NCI-H82 (cell line): ENCODE results near the gene CEP128.
A peak's percentile ranks its signal among the peaks of the same experiment; 100 is the strongest.

Source experiments
- DNase-seq: peaks from one replicate; lab custom pipeline; 2025; lab: John Stamatoyannopoulos, UW

The CEP128 gene

DNA sequence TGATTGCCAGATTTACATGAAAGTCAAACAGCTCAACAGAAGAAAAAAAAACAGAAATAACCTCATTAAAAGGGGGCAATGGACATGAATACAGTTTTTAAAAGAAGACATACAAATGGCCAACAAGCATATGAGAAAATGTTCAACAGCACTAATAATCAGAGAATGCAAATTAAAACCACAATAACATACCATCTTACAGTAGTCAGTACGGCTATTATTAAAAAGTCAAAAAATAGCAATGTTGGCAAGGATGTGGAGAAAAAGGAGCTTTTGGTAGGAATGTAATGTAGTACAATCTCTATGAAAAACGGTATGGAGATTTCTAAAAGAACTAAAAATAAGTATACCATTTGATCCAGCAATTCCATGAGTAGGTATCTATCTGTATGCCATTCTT is 272.1 kb downstream of the CEP128 start:
- DNase-seq, result no peak

DNA sequence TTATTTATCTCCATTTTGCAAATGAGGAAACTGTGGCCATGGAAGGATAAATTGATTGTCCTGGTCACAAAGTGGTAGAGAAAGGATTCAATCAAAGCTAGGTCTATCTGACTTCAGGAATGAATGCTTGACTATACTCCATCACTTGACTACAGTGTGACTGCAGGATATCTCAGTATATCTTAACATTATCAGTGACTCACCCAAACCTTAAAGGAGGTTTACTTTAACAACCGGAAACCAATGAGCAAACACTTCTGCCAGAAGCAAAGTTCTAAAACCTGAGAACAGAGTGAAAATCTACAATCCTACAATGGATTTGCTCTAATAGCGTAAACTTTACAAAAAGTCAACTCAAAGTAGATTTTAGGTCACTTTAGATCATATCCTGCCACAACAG is 277.0 kb downstream of the CEP128 start:
- DNase-seq, result no peak

DNA sequence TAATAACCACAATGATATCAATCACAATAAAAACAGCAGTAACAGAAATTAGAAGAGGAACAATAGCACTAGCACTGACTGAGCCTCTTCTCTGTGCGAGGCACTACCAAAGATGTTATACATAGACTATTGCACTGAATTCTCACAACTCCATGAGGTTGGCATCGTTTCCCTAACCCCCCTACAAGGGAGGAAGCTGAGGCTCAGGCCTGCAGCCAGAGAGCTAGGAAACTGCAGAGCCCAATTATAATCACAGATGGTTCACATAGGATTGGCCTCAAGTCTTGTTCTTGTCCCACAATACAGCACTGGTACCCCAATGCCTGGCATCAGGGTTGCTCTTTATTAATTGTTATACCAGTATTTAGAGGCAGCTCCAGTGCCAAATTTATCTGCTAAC is 278.0 kb downstream of the CEP128 start:
- no peak for DNase-seq

DNA sequence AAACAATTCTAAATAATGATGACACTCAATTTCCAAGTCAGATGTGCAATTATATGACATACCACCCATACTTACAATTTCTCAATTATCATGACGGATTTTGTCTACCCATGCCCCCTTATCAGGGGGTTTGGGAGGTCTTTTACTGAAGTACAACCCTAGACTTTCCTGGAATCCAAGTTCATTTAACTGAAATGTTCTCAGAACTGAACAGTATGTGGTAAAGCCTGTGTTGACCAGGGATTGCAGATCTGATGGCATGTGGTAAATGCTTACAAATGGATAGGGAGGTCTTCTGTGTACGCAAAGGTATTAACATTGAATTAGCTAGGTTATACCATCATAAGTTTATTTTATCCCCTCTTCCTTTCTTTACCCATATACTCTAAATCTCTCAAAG is 281.8 kb downstream of the CEP128 start:
- DNase-seq, result no peak

DNA sequence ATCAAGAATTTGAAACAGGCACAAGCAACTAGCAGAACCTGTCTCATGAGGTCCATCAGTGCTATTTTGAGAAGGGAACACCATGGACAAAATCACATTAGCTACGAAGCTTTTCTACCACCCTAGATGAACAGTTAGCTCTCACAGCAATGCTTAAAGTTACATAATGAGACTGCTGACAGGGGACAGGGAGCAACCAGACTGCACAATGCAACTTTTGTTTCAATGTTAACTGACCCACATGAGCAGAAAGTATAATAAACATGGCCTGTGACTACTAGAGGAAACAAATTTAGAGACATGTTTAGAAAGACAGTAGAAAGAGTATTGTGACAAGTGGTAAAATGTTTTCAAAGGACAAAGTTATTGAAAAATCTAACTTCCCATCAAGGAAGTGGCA is 282.8 kb downstream of the CEP128 start:
- DNase-seq, result no peak

DNA sequence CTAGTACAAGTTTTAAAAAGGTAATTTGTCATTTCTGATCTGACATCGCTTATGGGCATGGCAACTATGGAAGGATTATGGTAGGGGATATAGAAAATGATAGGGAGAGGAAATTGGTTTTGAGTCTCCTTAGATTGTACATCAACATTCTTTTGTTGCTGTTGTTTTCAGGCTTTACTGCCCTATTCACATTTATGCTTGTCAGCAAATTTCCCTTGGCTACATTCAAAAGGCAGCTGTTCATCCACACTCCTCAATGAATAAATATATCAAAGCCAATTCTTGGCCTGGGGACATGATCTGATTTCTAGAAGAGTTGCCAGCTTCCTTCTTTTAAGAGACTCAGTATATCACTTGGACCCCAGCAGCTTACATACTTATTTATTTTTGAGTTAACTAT is 283.4 kb downstream of the CEP128 start:
- no peak for DNase-seq

DNA sequence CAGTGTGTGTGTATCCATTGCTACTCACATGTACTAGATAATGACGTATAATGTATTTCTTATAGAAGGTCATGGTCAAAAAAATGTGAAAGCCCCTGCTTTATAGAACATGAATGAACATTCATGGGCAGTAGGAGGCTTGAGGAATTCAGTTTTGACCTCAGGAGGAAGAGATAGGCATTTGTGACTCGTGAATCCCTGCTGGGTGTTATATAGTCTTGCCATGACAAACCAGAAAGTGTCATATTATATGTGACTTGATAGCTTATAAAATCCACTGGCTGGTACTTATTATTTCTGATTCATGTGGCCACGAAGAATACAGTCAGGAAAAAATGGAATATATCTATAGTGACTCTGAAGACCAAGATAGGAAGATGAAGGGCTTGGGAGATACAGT is 287.6 kb downstream of the CEP128 start:
- DNase-seq, result no peak

DNA sequence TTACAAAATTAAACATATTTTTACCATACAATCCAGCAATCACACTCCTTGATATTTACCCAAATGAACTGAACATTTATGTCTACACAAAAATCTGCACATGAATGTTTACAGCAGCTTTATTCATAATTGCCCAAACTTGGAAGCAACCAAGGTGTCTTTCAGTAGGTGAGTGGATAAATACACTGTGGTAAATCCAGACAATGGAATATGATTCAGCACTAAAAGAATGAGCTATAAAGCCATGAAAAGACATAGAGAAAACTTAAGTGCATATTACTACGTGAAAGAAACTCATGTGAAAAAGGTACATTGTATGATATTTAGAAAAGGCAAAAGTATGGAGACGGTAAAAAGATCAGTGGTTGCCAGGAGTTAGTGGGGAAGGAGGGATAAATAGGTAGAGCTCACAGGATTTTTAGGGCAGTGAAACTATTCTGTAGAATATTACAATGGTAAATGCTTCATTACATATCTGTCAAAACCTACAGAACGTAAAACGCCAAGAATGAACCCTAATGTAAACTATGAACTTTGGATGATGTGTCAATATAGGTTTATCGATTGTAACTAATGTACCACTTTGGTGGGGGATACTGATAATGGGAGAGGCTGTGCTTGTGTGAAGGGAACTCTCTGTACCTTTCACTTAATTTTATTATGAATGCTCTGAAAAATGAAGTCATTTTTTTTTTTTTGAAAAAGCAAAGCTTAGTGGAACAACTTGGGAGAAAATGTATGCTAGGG is 295.7 kb downstream of the CEP128 start:
- DNase-seq, result no peak

DNA sequence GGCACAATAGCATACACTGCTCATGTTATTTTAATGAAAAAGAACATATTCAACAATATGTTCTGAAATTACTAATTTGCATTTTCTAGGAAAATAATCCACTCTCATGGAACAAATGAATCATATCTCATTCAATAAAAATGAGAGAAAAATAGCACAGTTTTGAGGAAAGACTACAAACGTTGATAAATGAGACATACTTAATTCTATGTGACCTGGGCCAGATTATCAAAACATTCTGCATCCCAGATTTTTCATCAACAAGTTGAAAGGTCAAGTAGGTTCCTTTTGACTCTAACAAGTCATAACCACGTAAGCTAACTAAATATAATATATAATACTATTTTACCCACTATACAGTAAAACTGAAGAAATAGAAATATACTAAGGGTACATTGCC is 296.7 kb downstream of the CEP128 start:
- DNase-seq, result no peak

DNA sequence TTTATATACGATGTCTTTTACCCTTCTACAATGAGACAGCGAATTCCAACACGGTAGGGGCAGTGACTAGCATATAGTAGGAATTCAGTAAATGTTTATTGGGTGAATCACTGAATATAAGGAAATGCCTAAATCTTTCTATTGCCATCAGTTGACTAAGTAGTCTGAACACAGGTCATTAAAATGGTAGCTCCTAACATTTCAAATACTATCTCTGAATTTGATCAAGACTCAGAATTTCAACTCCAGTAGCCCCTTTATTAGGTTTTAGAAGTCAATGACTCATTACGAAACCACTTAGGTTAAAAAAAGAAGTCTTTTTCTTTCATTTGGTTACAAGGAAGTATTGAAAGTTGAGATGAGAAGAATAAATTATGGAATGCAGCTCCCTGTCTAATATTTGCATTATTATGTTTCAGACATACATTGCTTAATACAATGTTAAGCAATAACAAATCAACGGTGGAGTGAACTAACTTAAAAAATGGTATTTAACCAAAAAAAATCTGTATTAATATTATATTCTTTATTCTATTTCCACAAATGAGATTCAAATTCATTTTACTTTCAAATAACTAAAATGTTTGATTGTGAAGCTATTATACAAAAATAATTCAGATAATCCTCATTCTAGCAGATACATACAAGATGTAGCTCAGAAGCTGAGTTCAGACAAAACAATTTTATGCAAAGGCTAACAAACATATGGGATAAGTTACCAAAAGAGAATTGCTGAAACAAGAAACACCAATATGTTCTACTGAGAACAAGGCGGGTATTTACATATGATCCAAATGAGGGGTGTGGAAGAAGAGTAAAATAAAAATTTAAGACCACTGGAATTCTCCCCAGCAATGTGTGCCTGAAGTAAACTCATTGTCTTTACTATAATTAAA is 302.7 kb downstream of the CEP128 start:
- DNase-seq, result no peak

DNA sequence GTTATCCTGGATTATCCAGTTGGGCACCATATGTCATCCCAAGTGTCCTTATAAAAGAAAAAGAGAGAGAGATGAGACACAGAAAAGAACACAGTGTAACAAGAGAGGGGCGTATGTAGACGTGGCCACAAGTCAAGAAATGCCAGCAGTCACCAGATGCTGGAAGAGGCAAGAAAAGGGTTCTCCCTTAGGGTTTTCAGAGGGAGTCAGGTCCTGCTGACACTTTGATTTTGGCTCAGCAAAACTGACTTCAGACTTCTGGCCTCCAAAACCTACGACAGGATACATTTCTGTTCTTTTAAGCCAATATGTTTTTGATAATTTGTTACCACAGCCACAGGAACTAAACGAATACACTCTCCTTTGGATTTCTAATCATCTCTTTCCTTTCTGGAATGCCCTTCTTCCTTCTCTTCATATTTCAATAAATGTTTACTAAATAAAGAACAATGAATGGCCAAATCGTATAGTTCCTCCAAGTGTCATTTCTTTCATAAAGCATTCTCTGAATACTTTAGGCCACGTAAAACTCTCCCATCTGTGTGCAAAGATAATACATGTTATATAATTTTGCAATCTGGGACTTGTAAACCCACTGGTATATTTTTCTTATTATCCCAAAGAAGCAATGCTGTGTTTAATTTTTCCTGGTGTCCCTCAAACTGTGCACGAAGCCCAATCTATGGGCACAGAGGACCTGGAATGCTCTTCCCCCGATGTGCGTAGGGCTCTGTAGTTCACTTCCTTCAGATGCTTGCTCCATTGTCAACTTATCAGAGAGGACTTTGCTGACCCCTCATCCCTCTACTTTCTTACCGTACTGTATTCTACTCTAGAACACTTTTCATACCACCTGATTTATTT is 303.6 kb downstream of the CEP128 start:
- DNase-seq, result peak; percentile 93

DNA sequence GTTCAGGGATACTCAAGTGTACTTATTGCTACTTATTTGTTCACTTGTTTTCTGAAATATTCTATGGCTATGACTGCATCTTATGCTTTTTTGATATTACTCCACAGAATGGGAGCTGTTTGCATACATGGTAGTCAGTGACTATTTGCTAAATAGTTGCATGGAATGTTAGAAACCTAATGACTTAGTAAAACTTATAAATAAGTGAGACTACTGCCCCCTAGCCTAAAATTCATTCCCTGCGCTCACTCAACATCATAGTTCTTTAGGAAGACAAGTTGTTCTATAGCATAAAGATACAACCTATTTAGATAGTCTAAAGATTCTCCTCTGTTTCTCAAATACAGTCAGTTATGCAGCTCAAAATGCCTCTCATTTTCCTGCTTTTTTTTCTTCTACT is 305.5 kb downstream of the CEP128 start:
- no peak for DNase-seq

DNA sequence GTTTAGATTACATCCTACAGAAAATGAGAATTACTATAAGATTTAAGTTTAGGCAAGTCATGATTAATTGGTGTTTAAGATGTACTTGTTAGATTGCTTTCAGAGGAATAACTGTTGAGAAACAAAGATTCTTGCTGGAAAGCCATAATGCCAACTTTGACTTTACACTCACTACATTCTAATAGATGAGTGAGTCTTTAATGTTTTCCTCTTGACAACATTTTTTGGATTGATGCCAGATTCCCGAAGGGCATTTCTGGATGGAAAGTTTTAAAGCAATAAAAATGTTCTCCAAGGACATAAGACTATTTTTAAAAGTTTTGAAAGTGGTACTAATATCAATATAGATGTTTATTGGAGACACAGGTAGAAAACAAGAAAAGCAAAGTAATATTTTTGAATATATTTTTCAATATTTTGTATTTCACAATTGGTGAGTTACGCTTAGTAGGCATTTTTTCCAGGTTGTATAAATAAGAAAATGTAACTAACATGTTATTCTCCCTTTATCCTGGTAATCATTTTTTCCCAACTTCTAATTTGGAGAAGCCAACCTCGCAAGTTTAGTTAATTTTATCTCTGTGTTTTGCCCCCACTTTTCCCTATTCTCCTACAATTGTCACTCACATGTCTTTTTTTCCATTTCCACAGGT is 307.3 kb downstream of the CEP128 start:
- DNase-seq, result no peak

DNA sequence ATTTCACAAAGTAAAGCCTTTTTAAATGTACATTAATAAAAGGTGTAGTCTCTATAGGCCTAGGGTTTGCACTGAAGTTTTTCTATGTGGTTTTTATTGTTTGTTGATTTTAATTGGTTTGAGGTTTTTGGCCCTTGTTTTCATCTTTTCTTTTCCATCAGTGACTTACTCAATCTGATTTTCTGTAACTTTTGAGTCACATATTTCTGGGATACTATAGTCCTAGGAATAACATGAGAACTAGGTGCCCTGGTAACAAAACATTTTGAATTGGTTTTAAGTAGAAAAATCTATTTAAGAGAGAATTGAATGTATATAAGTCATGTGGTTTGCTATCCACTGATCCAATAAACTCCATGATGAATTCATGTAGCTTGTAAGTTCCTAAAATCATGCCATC is 311.9 kb downstream of the CEP128 start:
- no peak for DNase-seq

DNA sequence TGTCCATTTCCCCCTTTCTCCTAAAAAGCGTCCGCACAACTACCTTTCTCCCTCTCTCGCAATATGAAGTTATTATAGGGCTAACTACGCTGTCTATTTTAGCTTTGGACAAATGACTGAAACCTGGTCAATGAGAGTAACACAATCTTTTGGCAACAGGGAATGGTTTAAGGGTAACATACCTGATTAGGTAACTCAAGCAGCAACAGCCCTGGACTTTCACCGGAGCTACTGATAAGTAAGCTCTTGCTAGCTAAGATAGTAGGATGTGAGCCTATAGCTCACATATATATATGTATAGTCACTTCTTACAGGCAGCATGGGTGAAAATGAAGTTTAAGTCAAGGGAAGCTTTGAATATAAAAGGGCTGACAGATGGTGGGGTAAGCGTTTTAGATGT is 313.0 kb downstream of the CEP128 start:
- no peak for DNase-seq

DNA sequence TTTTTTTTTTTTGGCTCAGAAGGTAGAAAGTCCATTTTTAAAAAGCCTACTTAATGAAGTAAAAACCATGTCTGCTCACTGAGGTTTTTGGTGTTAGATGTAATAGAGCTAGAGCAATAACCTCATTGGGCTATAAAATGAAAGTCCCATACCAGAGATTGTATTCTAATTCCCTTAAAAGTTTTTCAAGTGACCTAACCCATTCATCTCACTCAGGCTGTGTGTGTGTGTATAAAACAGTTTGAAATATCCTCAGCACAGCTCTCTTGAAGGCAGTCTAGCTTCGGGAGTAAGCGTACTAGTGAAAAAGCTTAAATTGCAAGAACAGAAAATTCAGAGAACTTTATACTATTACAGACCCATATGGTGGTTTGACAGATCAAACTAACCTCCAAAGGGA is 313.8 kb downstream of the CEP128 start:
- DNase-seq, result no peak

DNA sequence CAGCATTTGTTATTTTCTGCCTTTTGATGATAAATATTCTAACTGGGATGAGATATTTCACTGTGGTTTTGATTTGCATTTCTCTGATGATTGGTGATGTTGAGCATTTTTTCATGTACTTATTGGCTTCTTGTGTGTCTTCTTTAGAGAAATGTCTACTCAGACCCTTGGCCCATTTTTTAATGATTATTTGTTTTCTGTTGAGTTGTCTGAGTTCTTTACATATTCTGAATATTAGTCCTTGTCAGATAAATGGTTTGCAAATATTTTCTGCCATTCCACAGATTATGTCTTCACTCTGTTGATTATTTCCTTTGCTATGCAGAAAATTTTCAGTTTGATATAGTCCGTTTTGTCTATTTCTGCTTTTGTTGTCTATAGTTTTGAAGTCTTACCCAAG is 317.0 kb downstream of the CEP128 start:
- DNase-seq, result no peak

DNA sequence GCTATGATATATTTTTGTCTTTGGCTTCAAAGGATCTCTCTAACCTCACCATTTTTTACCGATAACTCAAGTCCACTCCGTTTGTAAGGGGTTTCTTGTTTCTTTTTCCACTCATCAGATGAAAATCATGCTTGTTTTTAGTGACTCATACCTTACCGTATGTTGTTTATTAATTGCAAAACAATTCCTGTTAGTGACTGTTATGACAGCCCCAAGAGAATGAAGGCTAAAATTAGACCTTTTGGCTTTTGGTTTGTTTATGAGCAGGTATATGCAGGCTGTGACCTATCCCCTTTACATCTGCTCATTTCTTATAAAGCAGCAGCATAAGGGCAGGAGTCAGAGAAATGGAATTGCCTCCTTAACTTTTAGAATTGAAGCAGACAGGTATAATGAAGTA is 319.8 kb downstream of the CEP128 start:
- DNase-seq, result no peak

DNA sequence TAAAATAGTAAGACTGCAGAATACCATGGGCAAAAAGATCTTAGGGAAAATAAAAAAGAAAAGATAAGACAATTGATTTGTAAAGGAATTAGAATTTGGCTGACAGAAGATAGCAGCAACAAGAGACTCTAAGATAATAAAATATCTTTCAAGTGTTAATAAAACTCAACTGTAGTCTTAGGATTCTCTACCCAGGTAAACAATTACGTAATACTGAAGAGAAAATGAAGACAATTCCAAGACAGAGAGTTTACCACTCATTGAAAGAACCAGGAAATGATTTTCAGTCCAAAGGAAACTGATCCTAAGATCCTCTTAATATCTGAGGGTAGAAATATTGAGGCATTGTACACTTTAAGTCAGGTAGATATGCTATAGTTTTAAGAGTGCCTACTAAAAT is 321.1 kb downstream of the CEP128 start:
- DNase-seq, result no peak

DNA sequence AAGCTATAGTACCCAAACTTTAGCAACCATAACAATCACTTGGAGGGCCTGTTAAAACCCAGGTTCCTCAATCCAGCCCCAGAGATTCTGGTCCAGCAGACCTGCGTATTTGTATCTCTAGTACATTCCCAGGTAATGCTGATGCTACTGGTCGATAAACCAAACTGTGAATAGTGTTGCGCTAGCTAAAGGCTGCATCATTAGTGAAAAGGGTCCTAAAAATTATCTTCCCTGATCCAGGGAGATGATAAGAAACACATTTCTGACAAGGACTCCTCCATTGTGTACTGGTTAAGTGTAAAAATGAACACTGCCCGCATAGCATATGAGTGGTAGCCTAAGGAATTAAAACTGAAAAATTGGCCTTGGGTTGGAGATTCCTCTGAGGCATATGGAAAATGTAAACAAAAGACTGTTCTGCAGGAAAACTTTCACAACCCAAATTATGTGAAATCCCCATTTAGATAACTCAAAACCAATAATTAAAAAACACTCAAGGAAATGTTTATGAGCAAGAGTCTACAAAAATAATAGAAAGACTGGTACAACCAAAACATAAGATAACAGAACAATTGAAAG is 322.7 kb downstream of the CEP128 start:
- DNase-seq, result no peak

DNA sequence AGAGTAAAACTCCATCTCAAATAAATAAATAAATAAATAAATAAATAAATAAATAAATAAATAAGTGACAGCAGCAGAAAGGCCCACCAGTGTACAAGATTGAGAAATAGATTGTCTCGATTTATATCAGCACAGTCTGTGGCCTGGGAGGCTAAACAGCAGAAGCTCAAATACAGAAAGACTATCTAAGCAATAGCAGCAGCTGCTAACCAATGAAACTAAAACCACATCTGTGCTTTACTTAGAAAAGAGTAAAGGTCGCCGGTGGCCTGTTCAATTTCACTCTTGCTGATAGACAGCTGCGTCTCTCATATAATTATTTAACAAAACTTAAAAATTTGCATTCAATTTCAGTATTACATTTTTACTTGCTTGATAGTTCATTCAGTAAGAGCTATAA is 325.7 kb downstream of the CEP128 start:
- DNase-seq, result no peak

DNA sequence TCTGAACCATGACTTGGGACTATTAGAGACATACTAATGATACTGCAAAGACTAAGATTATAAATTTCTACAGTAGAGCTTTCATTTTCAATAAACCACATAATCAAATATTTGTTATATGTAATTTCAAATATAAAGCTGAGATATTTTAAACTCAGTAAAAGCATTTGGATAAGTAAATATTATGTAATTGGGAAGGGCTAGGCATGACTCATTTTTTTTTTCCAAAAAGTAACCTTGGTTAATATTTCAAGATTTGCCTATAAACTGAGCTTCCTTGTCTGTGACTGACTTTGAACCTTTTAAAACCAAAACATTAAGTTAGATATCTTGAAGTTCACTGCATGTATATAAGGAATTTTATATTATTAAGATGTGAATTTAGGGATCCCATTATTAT is 332.5 kb downstream of the CEP128 start:
- no peak for DNase-seq
